ENCODE measurements around the gene MVP. TPM values are rescaled to one million over a fixed set of nuclear protein-coding genes. Genes with fewer than 3 reads are reported as not detected.

The MVP gene
- total and polyA plus RNA-seq, 8 donors: 58.8 to 179 (median 94.7) TPM

GRCh38 chr16:29794231-29794710 lies 26.0 kb upstream of the MVP start:
- WGBS, 2 donors: 98% methylated on average over 3 of the region's 3 CpGs
- Histone ChIP-seq H3K27me3 (no peaks in the 10 kb centered on the region), H3K27ac (no peak overlapping the region), H3K36me3 (peaks cover 0 to 10% (median 0%) of the 10 kb centered on the region in 3 donors), H3K9me3 (no peaks in the 10 kb centered on the region), H3K4me3 (no peak overlapping the region), H3K4me1 (peaks cover 4 to 11% (median 9%) of the 10 kb centered on the region in 3 donors)
- FAIRE-seq (no peak), DNase-seq (no peak), ATAC-seq (no peak)
- TF ChIP-seq CTCF (IDR thresholded peaks at IDR 0.05): no peak
- intact Hi-C loops (cut with DNase I): no loop called here

DNA sequence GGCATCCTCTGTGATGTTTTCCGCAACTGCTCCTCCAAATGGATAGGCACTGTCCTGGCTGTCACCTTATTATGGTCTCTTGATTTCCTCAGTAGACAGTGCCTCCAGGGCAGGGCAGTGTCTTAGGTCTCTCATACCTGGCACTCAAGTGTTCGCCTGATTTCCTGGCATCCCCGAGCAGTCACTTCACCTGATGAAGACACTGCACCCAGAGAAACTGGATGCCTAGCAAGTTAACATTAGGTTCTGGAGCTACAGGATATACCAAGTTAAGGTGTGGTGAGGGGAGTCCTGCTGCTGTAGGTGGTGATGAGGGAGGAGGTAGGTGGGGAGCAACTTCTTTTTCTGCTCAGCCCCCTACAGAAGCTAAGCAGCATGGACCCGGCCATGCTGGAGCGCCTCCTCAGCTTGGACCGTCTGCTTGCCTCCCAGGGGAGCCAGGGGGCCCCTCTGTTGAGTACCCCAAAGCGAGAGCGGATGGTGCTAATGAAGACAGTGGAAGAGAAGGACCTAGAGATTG lies 17.8 kb upstream of the MVP start:
- Histone ChIP-seq H3K27me3 (no peaks in the 10 kb centered on the region), H3K27ac (no peak overlapping the region), H3K4me1 (no peaks in the 10 kb centered on the region), H3K36me3 (peaks cover 0 to 13% (median 0%) of the 10 kb centered on the region in 3 donors), H3K9me3 (no peaks in the 10 kb centered on the region), H3K4me3 (no peak overlapping the region)
- no peak for ATAC-seq
- WGBS, 2 donors: 94% methylated on average over 8 of the region's 8 CpGs
- no peak for FAIRE-seq
- intact Hi-C loops (cut with DNase I): no loop called here
- no peak for TF ChIP-seq CTCF (IDR thresholded peaks at IDR 0.05)
- DNase-seq: no peak

DNA sequence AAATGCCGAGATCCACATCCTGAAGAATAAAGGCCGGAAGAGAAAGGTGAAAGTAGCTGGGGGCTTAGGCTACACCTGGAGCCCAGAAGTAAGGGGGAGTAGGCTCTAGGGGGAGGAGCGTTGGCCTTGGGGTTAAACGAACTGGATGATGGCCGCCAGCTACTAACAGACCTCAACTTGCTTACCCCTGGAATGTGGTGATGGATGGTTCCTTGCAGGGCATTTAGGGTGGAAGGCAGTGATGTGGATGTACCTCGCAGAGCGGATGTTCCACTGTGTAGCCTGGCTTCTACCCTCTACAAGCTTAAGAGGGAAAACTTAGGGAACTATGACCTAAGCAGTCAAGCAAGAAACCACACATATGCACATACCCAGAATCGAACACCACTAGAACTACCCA lies 16.2 kb upstream of the MVP start:
- 76 to 78% methylated on average over 8 of the region's 8 CpGs for WGBS, 2 donors
- intact Hi-C loops (cut with DNase I): loop anchor here in 1 of 3 donors (2.0 kb wide), 1 partner anchor 19 kb away; no protein-coding TSS in a partner anchor
- DNase-seq (no peak), ATAC-seq (no peak), FAIRE-seq (no peak)
- no peak for TF ChIP-seq CTCF (IDR thresholded peaks at IDR 0.05)
- no peaks in the 10 kb centered on the region for H3K9me3 ChIP-seq
- H3K4me1 ChIP-seq: peaks cover 0 to 5% (median 0%) of the 10 kb centered on the region in 3 donors
- peaks cover 0 to 5% (median 0%) of the 10 kb centered on the region in 3 donors for H3K36me3 ChIP-seq
- peak overlapping the region in 2 of 4 donors; percentile 95 to 97 for H3K27ac ChIP-seq
- H3K4me3 ChIP-seq: no peak overlapping the region
- H3K27me3 ChIP-seq: no peaks in the 10 kb centered on the region

DNA sequence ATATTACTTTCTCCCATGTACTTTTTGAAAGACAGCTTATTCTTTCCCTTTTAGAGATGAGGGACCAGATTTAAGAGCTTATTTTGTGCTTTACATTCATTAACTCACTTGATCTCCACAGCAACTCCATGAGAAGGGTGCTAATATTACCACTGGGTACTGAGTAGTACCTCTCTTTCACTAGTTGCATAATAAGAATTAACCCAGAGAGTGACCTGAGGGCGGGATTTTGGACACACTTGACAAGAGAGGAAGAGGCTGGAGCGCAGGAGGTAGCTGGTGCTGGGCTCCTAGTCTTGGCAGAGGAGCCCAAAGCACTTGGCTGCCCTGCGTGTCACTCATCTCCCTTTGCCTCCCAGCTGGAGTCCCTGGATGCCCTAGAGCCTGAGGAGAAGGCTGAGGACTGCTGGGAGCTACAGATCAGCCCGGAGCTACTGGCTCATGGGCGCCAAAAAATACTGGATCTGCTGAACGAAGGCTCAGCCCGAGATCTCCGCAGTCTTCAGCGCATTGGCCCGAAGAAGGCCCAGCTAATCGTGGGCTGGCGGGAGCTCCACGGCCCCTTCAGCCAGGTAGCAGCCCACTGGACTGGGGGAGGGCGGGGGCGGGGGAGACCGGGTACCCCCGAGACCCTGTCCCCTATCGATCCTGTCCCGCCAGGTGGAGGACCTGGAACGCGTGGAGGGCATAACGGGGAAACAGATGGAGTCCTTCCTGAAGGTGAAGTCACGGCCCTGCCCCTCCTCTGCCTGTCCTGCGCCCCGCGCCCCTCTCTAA lies 15.6 kb upstream of the MVP start:
- ATAC-seq (peak; percentile 7 to 18 (median 14)), DNase-seq (peak in 5 of 6 donors; percentile 45 to 90 (median 63)), FAIRE-seq (no peak)
- Histone ChIP-seq H3K4me1 (peaks cover 0 to 8% (median 0%) of the 10 kb centered on the region in 3 donors), H3K4me3 (peak overlapping the region; percentile 60 to 84 (median 78)), H3K36me3 (no peaks in the 10 kb centered on the region), H3K27ac (peak overlapping the region; percentile 93 to 97 (median 95)), H3K27me3 (no peaks in the 10 kb centered on the region), H3K9me3 (no peaks in the 10 kb centered on the region)
- TF ChIP-seq CTCF (IDR thresholded peaks at IDR 0.05): no peak
- intact Hi-C loops (cut with DNase I): loop anchor here in 1 of 3 donors (2.0 kb wide), 1 partner anchor 18 kb away; no protein-coding TSS in a partner anchor
- 1 to 2% methylated on average over 24 to 26 of the region's 26 CpGs for WGBS, 2 donors
